Ovary (tissue), 9 donors: ENCODE data around the gene SPATA31C1. TPM values are rescaled to one million over a fixed set of nuclear protein-coding genes. Genes with fewer than 3 reads are reported as not detected.
"Not testable (repeated sequence)": the region's sequence is repeated elsewhere in the genome, so short reads cannot be mapped to it uniquely, and the experiment has no call there.

Experiments used
- DNase-seq, 5 donors: peaks; one replicate each; pipeline ENCODE4 v3.0.0-alpha.2; 2019 to 2020
- H3K27ac ChIP-seq, 2 donors: fragments of 200-600 bp; one replicate each; pipeline versions ENCODE4 v1.5.1 to v1.8.0; 2019 to 2022
- H3K27me3 ChIP-seq: fragments of 200-600 bp; one replicate; pipeline ENCODE4 v1.8.0; 2022
- H3K36me3 ChIP-seq: fragments of 200-600 bp; sonication (generic); one replicate; pipeline ENCODE4 v1.5.1; 2019
- H3K4me1 ChIP-seq: one replicate; pipeline ENCODE4 v1.8.1; 2013; ENCODE audit warnings: mild to moderate bottlenecking, moderate library complexity; ENCODE audit not compliant: insufficient read depth
- H3K4me3 ChIP-seq: fragments of 200-600 bp; sonication (generic); one replicate; pipeline ENCODE4 v1.5.1; 2017
- H3K9me3 ChIP-seq, 2 donors: fragments of 200-600 bp in 1 of 2; sonication (generic) in 1 of 2; one replicate each; pipeline versions ENCODE4 v1.5.1 to v1.8.1; 2013 to 2019; ENCODE audit warnings: mild to moderate bottlenecking in 1 of 2, moderate library complexity in 1 of 2
- EP300 ChIP-seq: sonication (generic); formaldehyde crosslinking; IDR thresholded peaks from one replicate; pipeline ENCODE4 v1.6.1; 2017; ENCODE audit warnings: antibody characterized with exemption
- POLR2A ChIP-seq: fragments of 450-650 bp; IDR thresholded peaks from one replicate; pipeline ENCODE4 v1.6.1; 2017; ENCODE audit warnings: antibody characterized with exemption, mild to moderate bottlenecking, moderate library complexity
- WGBS, 3 donors: extraction: QIAGEN DNeasy Blood & Tissue Kit in 1 of 3; methylation state at CpG; one replicate each; pipeline versions ENCODE4 v1.1.5 to v1.1.7; 2013 to 2017; 5-methylcytosine and 5-hydroxymethylcytosine counted together
- intact Hi-C, 4 donors: fragments of 100-400 bp; cut with DNase I; formaldehyde crosslinking; loops; one replicate each; pipeline versions ENCODE4 v1.11.0 to v1.15.1; 2022 to 2023
- polyA plus RNA-seq, 2 donors: library from polyadenylated mRNA; stranded (reverse); fragments of 200-250 nt in 1 of 2; fragments of 350-450 nt in 1 of 2; fragmentation: Illumina TruSeq in 1 of 2; extraction: RNeasy Lipid Tissue Mini Kit (QIAGEN cat#74804) in 1 of 2; gene quantifications; one replicate each; pipeline ENCODE4 v1.2.3, GENCODE V29; 2013 to 2014
- total RNA-seq, 7 donors: library from RNA; depleted of rRNA in 2 of 7; stranded (reverse); fragments of >200 nt in 2 of 7; fragmentation: NEBNext Ultra II Directional in 3 of 7; extraction: Animal tissue kit (Norgen Biotek cat#: 25700) in 3 of 7; gene quantifications; one replicate each; pipeline versions ENCODE4 v1.1.0 to v1.2.4, GENCODE V29; 2016 to 2023
- TF ChIP-seq, protein P1 (sequence below), 3 donors: fragments of 450-650 bp in 2 of 3; fragments of 200-600 bp in 1 of 3; IDR thresholded peaks; one replicate each; pipeline versions ENCODE4 v1.5.1 to v1.8.0; 2016 to 2022; ENCODE audit warnings: antibody characterized with exemption in 3 of 3, mild to moderate bottlenecking in 1 of 3
- donor health status: DM: no; HTN: no; CAD: no; lungs with moderate emphysema.
- donor health status: DM: no; HTN: no; CAD: no.
- donor health status: Bipolar disorder and iron deficiency.
- donor health status: DM: yes; HTN: yes; CAD: no.
- donor health status: DM: no; HTN: no; CAD: no.
- donor health status: DM: yes; HTN: yes; CAD: no.

SPATA31C1 gene
- total and polyA plus RNA-seq, 9 donors = not detected

DNA sequence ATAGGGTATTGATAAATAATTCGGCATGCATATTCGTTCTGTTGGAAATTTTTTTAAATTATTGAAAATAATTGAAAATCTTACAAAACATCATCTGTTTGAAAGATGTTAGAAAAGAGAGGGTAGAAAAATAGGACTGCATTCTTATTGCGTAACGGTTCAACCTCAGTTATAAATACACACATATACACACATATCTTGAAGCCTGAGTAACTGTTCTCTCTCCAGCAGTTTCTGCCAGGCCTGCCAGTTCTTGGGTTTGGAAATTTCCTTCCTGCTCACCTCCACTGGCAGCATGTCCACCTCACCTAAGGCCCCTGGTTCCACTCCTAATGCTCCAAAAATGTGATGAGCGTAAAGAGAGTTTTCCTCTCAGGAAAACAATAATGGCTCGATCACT is 26.0 kb upstream of the SPATA31C1 start:
- intact Hi-C loops = no loop called here
- 91 to 96% (median 94%) methylated on average over 6 of the region's 6 CpGs for WGBS, 3 donors
- Histone ChIP-seq H3K27ac (no peak overlapping the region), H3K27me3 (no peaks in the 10 kb centered on the region), H3K4me1 (no peaks in the 10 kb centered on the region), H3K36me3 (no peaks in the 10 kb centered on the region), H3K4me3 (no peak overlapping the region), H3K9me3 (no peaks in the 10 kb centered on the region)
- no peak for DNase-seq
- TF ChIP-seq, protein P1, sequence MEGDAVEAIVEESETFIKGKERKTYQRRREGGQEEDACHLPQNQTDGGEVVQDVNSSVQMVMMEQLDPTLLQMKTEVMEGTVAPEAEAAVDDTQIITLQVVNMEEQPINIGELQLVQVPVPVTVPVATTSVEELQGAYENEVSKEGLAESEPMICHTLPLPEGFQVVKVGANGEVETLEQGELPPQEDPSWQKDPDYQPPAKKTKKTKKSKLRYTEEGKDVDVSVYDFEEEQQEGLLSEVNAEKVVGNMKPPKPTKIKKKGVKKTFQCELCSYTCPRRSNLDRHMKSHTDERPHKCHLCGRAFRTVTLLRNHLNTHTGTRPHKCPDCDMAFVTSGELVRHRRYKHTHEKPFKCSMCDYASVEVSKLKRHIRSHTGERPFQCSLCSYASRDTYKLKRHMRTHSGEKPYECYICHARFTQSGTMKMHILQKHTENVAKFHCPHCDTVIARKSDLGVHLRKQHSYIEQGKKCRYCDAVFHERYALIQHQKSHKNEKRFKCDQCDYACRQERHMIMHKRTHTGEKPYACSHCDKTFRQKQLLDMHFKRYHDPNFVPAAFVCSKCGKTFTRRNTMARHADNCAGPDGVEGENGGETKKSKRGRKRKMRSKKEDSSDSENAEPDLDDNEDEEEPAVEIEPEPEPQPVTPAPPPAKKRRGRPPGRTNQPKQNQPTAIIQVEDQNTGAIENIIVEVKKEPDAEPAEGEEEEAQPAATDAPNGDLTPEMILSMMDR (IDR thresholded peaks at IDR 0.05) = no peak
- no peak for TF ChIP-seq EP300
- no peak for TF ChIP-seq POLR2A

DNA sequence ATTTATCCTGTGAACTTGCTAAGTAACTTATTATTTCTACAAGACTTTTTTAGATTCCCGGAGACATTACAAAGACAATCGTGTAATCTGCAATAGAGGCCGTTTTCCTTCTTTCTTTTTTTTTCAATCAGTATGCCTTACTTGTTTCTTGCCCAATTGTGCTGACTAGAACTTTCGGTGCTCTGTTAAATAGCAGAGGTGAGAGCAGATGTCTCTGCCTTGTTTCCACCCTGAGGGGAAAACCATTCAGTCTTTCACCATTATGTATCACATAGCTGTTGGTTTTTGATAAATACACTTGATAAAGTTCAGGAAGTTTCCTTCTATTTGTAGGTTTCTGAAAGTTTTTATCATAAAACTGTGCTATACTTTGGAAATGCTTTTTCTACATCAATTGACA is 24.8 kb upstream of the SPATA31C1 start:
- H3K27me3 ChIP-seq = no peaks in the 10 kb centered on the region
- TF ChIP-seq EP300 = no peak
- H3K9me3 ChIP-seq = no peaks in the 10 kb centered on the region
- H3K4me1 ChIP-seq = no peaks in the 10 kb centered on the region
- WGBS, 3 donors = 88 to 90% (median 90%) methylated on average over 4 of the region's 4 CpGs
- intact Hi-C loops = no loop called here
- no peaks in the 10 kb centered on the region for H3K36me3 ChIP-seq
- no peak for DNase-seq
- no peak overlapping the region for H3K4me3 ChIP-seq
- no peak overlapping the region for H3K27ac ChIP-seq

DNA sequence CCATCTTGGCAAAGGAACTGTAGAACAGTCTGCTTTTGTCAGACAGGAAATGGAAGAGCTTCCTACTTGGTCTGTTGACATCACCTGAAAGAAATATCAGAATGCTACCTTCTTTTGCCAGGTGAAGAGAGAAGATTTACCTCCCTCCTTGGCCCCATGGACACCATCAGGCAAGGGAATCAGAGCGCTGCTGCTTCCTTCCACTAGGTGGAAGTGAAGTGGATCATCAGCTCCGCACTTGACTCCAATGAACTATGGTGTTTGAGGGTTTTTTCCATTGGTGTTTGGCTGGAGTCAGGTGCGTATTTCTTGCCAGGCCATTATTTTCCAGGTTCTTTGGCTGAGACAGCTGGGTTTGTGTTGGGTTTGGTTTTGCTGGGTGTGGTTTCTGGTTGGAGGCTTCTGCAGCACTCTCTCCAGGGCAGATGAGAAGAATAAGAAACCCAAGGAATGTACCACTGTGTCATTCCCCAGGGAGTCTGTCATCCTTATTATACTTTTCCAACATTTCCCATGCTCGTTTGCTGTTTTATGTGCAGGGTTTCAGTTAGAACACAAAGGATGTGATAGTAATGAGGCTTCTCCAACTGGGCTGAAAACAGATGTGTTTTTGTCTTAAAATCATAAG is 22.6 kb upstream of the SPATA31C1 start:
- H3K4me1 ChIP-seq = no peaks in the 10 kb centered on the region
- intact Hi-C loops = no loop called here
- no peak overlapping the region for H3K4me3 ChIP-seq
- TF ChIP-seq EP300 (no peak), POLR2A (no peak)
- H3K27ac ChIP-seq = no peak overlapping the region
- no peaks in the 10 kb centered on the region for H3K36me3 ChIP-seq
- DNase-seq = no peak
- H3K27me3 ChIP-seq = no peaks in the 10 kb centered on the region
- 76 to 78% (median 77%) methylated on average over 4 of the region's 4 CpGs for WGBS, 3 donors
- no peaks in the 10 kb centered on the region for H3K9me3 ChIP-seq

DNA sequence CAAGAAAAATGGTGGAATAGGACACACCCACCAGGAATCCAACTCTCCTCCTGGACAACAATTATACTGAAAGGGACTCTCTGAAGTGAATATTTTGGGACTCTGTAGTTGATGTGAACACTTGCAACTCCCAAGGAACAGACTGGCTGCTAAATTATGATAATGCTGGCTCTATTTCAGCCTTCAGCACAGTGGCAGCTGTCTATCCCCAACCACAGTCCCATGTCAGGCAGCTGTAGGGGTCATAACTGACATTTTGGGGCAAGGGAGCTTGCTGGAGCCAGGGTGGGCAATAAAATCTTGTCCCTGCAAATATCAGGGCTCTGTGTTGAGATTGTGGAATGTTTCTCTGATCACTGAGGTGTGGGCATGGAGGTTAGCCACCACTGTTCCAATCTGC is 20.9 kb upstream of the SPATA31C1 start:
- Histone ChIP-seq H3K9me3 (no peaks in the 10 kb centered on the region), H3K4me3 (no peak overlapping the region), H3K27ac (no peak overlapping the region), H3K27me3 (no peaks in the 10 kb centered on the region), H3K36me3 (no peaks in the 10 kb centered on the region), H3K4me1 (no peaks in the 10 kb centered on the region)
- TF ChIP-seq, protein P1 (IDR thresholded peaks at IDR 0.05) = no peak
- no peak for TF ChIP-seq EP300
- no peak for TF ChIP-seq POLR2A
- intact Hi-C loops = no loop called here
- DNase-seq = no peak

DNA sequence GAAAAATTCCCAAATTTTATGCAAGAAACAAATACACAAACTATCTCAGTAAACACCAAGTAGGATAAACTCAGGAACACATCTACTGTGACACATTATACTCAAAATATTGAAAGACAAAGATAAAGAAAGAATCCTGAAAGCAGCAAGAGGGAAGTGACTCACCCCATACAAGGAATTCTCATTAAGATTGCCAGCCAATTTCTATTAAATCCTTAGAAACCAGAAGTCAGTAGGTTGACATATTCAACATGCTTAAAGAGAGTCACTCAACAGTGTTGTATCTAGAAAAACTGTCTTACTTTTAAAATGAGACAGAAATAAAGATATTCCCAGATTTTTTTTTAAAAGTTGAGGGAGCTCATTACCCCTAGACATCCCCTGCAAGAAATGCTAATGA is 19.6 kb upstream of the SPATA31C1 start:
- Histone ChIP-seq H3K27ac (no peak overlapping the region), H3K27me3 (no peaks in the 10 kb centered on the region), H3K4me3 (no peak overlapping the region), H3K9me3 (no peaks in the 10 kb centered on the region), H3K36me3 (no peaks in the 10 kb centered on the region), H3K4me1 (no peaks in the 10 kb centered on the region)
- DNase-seq = no peak
- TF ChIP-seq, protein P1 (IDR thresholded peaks at IDR 0.05) = no peak
- TF ChIP-seq POLR2A = no peak
- intact Hi-C loops = no loop called here

DNA sequence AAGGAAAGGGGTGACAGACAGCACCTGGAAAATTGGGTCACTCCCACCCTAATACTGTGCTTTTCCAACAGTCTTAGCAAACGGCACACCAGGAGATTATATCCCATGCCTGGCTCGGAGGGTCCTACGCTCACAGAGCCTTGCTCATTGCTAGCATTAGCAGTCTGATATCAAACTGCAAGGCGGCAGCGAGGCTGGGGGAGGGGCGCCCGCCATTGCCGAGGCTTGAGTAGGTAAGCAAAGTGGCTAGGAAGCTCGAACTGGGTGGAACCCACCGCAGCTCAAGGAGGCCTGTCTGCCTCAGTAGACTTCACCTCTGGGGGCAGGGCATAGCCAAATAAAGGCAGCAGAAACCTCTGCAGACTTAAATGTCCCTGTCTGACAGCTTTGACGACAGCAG is 15.4 kb upstream of the SPATA31C1 start:
- WGBS, 3 donors = 83 to 94% (median 93%) methylated on average over 11 of the region's 11 CpGs
- H3K4me1 ChIP-seq, intact Hi-C loops, H3K27me3 ChIP-seq, H3K27ac ChIP-seq, DNase-seq, H3K4me3 ChIP-seq, H3K36me3 ChIP-seq, H3K9me3 ChIP-seq: not testable (repeated sequence)
